ENCODE measurements around the gene PPTC7.

- TF ChIP-seq POLR2AphosphoS5 (IDR thresholded peaks at IDR 0.05; ENCODE audit: low read depth, low read length), result no peak
- TF ChIP-seq JUND (IDR thresholded peaks at IDR 0.05; ENCODE audit: low read length), result no peak
- no peak for TF ChIP-seq CTCF (IDR thresholded peaks at IDR 0.05; ENCODE audit: control extremely low read depth in 1 of 3, insufficient read depth in 1 of 3, low read depth in 1 of 3, low read length in 3 of 3)
- no peak for TF ChIP-seq GABPA (IDR thresholded peaks at IDR 0.05; ENCODE audit: borderline replicate concordance, insufficient read depth, low read length)
- TF ChIP-seq POLR2A (IDR thresholded peaks at IDR 0.05; ENCODE audit: control extremely low read depth in 1 of 2, low read depth in 2 of 2, low read length in 2 of 2), result no peak
- no peak for TF ChIP-seq MAFK (IDR thresholded peaks at IDR 0.05; ENCODE audit: low read depth, low read length)
- no peak for TF ChIP-seq RAD21 (IDR thresholded peaks at IDR 0.05 in 1 of 2, conservative IDR thresholded peaks at IDR 0.05 in 1 of 2; ENCODE audit: low read depth in 2 of 2, low read length in 2 of 2)
- TF ChIP-seq EZH2 (IDR thresholded peaks at IDR 0.05; ENCODE audit: low read depth, low read length, severe bottlenecking), result no peak
- no peak for TF ChIP-seq BRCA1 (IDR thresholded peaks at IDR 0.05; ENCODE audit: low read depth, low read length)
- no peak for TF ChIP-seq SIN3A (conservative IDR thresholded peaks at IDR 0.05 in 1 of 2, IDR thresholded peaks at IDR 0.05 in 1 of 2; ENCODE audit: low read depth in 1 of 2, low read length in 2 of 2)
- TF ChIP-seq CREB1 (IDR thresholded peaks at IDR 0.05), result no peak
Observed at GRCh38 chr12:110615171-110615570, 32.1 kb upstream of the PPTC7 start.
